Progenitor cell of endocrine pancreas (in vitro differentiated cells): ENCODE results near the gene ETNK1. TPM values are rescaled to one million over a fixed set of nuclear protein-coding genes. Genes with fewer than 3 reads are reported as not detected.
A peak's percentile ranks its signal among the peaks of the same experiment; 100 is the strongest.

ENCODE experiments used
- DNase-seq: peaks from one replicate; pipeline ENCODE4 v3.0.0; 2021; ENCODE audit warnings: low spot score; ENCODE audit not compliant: unreplicated experiment
- H3K27ac Mint-ChIP-seq: 2 replicates; pipeline ENCODE4 v1.8.0; 2021; ENCODE audit warnings: mild to moderate bottlenecking, moderate library complexity, mixed read lengths
- H3K27me3 Mint-ChIP-seq: 2 replicates; pipeline ENCODE4 v1.8.0; 2021; ENCODE audit warnings: mixed read lengths
- H3K36me3 Mint-ChIP-seq: 2 replicates; pipeline ENCODE4 v1.8.0; 2022; ENCODE audit warnings: mixed read lengths; ENCODE audit not compliant: insufficient read depth
- H3K4me1 Mint-ChIP-seq: 2 replicates; pipeline ENCODE4 v1.8.0; 2021; ENCODE audit warnings: low read depth, mixed read lengths
- H3K4me3 Mint-ChIP-seq: 2 replicates; pipeline ENCODE4 v1.8.0; 2021; ENCODE audit warnings: low read depth, mild to moderate bottlenecking, moderate library complexity, mixed read lengths
- H3K9me3 Mint-ChIP-seq: 2 replicates; pipeline ENCODE4 v1.8.0; 2021; ENCODE audit warnings: low read depth, mixed read lengths
- total RNA-seq: library from RNA; stranded (reverse); gene quantifications from 2 replicates; pipeline ENCODE4 v1.2.1, GENCODE V29; 2021
- TF ChIP-seq, protein P1 (sequence below): fragments of 200-600 bp; sonication (generic); IDR thresholded peaks from one replicate; pipeline ENCODE4 v1.5.0; 2021; ENCODE audit warnings: antibody characterized with exemption, mild to moderate bottlenecking; ENCODE audit not compliant: unreplicated experiment

Gene ETNK1
- total RNA-seq, 1 donor from 2014 or later = 285 TPM

DNA sequence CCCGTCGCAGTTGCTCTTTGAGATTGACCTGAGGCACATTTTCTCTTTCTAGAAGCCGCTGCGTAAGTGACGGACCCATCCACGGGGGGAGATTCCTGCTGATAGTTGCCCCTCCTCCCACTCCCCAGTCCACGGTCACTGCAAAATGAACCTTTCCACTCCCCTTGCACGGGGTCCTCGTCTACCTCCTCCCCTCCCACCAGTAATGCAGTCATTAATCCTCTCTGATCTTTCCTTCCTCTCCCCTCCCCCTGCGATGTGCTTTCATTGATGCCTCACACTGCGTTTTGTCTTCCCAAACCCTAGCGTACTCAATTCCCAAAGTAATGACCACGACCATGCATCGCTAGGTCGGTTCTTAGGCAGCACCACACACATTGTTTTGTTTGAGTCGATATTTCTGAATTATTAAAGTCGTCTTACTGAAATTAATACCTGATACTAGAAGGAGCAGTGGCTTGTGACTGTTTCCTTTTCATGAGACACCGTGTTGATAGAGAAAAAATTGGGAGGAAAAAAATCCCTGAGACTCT is 857 bp downstream of the ETNK1 start:
- H3K4me1 Mint-ChIP-seq = peaks cover 42% of the 10 kb centered on the region
- H3K27me3 Mint-ChIP-seq = no peaks in the 10 kb centered on the region
- H3K36me3 Mint-ChIP-seq = peaks cover 5% of the 10 kb centered on the region
- H3K9me3 Mint-ChIP-seq = no peaks in the 10 kb centered on the region
- H3K27ac Mint-ChIP-seq = peak overlapping the region; percentile 99
- TF ChIP-seq, protein P1, sequence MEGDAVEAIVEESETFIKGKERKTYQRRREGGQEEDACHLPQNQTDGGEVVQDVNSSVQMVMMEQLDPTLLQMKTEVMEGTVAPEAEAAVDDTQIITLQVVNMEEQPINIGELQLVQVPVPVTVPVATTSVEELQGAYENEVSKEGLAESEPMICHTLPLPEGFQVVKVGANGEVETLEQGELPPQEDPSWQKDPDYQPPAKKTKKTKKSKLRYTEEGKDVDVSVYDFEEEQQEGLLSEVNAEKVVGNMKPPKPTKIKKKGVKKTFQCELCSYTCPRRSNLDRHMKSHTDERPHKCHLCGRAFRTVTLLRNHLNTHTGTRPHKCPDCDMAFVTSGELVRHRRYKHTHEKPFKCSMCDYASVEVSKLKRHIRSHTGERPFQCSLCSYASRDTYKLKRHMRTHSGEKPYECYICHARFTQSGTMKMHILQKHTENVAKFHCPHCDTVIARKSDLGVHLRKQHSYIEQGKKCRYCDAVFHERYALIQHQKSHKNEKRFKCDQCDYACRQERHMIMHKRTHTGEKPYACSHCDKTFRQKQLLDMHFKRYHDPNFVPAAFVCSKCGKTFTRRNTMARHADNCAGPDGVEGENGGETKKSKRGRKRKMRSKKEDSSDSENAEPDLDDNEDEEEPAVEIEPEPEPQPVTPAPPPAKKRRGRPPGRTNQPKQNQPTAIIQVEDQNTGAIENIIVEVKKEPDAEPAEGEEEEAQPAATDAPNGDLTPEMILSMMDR = no peak
- H3K4me3 Mint-ChIP-seq = peak overlapping the region; percentile 88
- no peak for DNase-seq

DNA sequence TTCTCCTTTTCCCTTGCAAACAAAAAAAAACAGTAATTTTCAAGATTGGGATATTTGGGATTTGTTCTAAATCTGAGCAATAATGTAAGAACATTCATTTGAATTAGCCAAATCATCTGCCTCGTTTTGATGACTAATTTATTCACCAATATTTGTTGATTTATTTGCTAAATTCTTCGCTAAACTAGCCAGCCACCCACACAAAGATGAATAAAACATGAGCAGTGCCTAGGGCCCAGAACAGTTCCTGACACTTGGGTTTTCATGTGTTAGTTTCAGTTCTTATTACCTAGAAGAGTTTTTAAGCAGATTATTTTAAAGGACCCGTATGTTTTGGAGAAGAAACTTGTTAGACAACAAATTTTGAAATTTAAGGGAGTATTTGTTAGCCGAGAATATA is 1.4 kb downstream of the ETNK1 start:
- Mint-ChIP-seq H3K9me3 (no peaks in the 10 kb centered on the region), H3K4me3 (peak overlapping the region; percentile 88), H3K4me1 (peaks cover 44% of the 10 kb centered on the region), H3K27ac (peak overlapping the region; percentile 99), H3K27me3 (no peaks in the 10 kb centered on the region), H3K36me3 (peaks cover 9% of the 10 kb centered on the region)
- no peak for DNase-seq
- TF ChIP-seq, protein P1 = no peak

DNA sequence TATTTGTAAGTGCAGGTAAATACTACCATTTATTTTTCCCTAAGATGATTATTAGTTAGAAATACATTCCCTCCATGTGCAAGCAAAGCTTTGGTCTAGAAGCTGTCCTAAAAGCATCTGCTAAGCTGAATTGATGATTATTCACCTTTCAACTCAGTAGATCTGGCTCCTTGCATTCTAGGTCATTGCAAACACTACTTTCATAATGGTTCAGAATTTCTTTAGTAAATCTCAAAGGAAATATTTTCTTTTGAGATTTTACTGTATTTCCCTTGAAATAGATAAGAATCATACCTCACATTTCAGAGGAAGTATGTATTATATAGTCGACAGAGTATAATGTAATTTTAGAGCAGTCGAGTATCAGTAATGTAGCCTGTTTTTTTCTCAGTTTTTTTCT is 2.4 kb downstream of the ETNK1 start:
- no peak for DNase-seq
- H3K27me3 Mint-ChIP-seq = no peaks in the 10 kb centered on the region
- peak overlapping the region; percentile 84 for H3K27ac Mint-ChIP-seq
- peaks cover 11% of the 10 kb centered on the region for H3K36me3 Mint-ChIP-seq
- peaks cover 47% of the 10 kb centered on the region for H3K4me1 Mint-ChIP-seq
- TF ChIP-seq, protein P1 = no peak
- H3K4me3 Mint-ChIP-seq = peak overlapping the region; percentile 88
- no peaks in the 10 kb centered on the region for H3K9me3 Mint-ChIP-seq

DNA sequence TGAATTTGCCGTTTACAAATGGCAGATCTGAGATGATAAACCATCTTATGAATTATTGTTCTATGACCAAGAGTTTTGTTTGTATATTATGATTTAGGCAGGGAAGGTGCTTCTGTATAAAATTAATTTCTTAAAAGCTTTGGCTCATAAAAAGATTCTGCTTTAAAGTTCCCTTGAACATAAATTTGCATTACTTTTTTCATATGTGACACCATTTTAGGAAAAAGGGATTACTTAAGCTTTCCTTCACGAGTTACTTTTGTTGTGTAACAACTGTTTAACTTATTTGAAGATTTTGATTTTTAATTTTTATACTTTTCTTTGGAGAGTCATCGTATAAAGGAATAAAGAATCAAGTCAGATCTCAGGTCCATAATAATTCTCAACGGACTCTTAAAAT is 3.3 kb downstream of the ETNK1 start:
- Mint-ChIP-seq H3K27me3 (no peaks in the 10 kb centered on the region), H3K4me3 (peak overlapping the region; percentile 88), H3K27ac (peak overlapping the region; percentile 84), H3K36me3 (peaks cover 17% of the 10 kb centered on the region), H3K4me1 (peaks cover 47% of the 10 kb centered on the region), H3K9me3 (no peaks in the 10 kb centered on the region)
- DNase-seq = no peak
- TF ChIP-seq, protein P1 = no peak

DNA sequence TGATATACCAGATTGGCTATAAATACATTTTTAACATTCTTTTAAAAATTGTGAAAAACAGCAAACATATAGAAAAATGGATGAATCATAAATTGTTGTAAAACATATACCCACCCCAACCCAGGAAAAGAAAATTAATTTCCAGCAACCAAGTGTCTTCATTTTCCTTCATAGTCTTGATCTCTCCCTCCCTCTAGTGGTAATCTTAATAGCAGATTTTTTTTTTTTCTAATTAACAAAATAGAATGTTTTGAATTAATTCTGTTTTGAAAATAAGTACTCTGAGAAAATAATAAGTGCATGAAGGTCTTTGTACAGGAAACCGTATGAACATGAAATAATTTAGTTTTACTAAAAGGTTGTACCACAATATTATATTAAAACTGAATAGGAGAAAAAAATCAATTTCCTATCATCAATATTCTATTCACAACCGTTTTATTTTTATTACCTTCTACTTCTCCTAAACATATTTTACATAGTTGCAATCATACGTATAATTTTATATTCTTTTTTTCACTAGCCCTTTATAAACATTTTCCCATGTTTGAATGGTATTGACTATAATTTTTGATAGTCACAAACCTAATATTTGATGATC is 7.0 kb downstream of the ETNK1 start:
- peaks cover 44% of the 10 kb centered on the region for H3K4me1 Mint-ChIP-seq
- no peaks in the 10 kb centered on the region for H3K9me3 Mint-ChIP-seq
- H3K27me3 Mint-ChIP-seq = no peaks in the 10 kb centered on the region
- H3K27ac Mint-ChIP-seq = no peak overlapping the region
- TF ChIP-seq, protein P1 = peak; percentile 86
- no peak overlapping the region for H3K4me3 Mint-ChIP-seq
- peaks cover 29% of the 10 kb centered on the region for H3K36me3 Mint-ChIP-seq
- DNase-seq = no peak
